HepG2 (cell line): ENCODE measurements around the gene DSTYK. TPM values are rescaled to one million over a fixed set of nuclear protein-coding genes. Genes with fewer than 3 reads are reported as not detected.

Experiments
- ATAC-seq: fragments of 200-7000 bp; cut with Tn5 transposase; 3 replicates; pipeline ENCODE4 v1.9.1; 2020; ENCODE audit warnings: mild to moderate bottlenecking, moderate library complexity
- BruUV-seq: library from RNA; stranded (reverse); fragments of 400-500 nt; replicated peaks from 2 replicates; lab custom pipeline; 2021; lab: Mats Ljungman, UMichigan
- CTCF ChIA-PET: fragments of 300-600 bp; formaldehyde crosslinking; extraction: SDS; loops from one replicate; lab custom pipeline; 2021; ENCODE audit warnings: low total read pairs, inconsistent platforms, low intra/inter-chr PET ratio; lab: Yijun Ruan, JAX
- POLR2A ChIA-PET: fragments of 350-600 bp; sonication (Branson Sonifier 250); formaldehyde crosslinking; loops from one replicate; lab custom pipeline; 2020; ENCODE audit warnings: antibody characterized with exemption, inconsistent platforms; lab: Yijun Ruan, JAX
- DNase-seq: peaks from one replicate; pipeline ENCODE4 v3.0.0-alpha.2; 2015; ENCODE audit warnings: low spot score
- FAIRE-seq: peaks from 3 replicates; lab custom pipeline; 2011; peaks lifted over from hg19 to GRCh38; lab: Jason Lieb, UNC
- H2AFZ ChIP-seq: one replicate; pipeline ENCODE4 v1.6.1; 2011; ENCODE audit warnings: low read length, inconsistent platforms
- H3K27ac ChIP-seq: fragments of 300-600 bp; 3 replicates; pipeline ENCODE4 v1.8.0; 2011; ENCODE audit warnings: mixed run types, mild to moderate bottlenecking, mixed read lengths, low read length, inconsistent platforms; ENCODE audit not compliant: insufficient read depth; ENCODE audit errors: extremely low read length
- H3K27me3 ChIP-seq, 2 experiments: fragments of 200-600 bp in 1 of 2; 2 replicates in 1 of 2; 3 replicates in 1 of 2; pipeline versions ENCODE4 v1.6.0 to v1.8.0; 2011; ENCODE audit warnings: low read length in 2 of 2, mild to moderate bottlenecking in 2 of 2, moderate library complexity in 2 of 2, inconsistent platforms in 1 of 2; ENCODE audit not compliant: insufficient read depth in 2 of 2, control insufficient read depth in 1 of 2
- H3K36me3 ChIP-seq, 2 experiments: fragments of 200-600 bp in 1 of 2; replicated peaks in 1 of 2; 2 replicates in 1 of 2; 3 replicates in 1 of 2; pipeline versions ENCODE4 v1.5.1 to v1.8.0; 2011; ENCODE audit warnings: low read length in 2 of 2, inconsistent platforms in 1 of 2; ENCODE audit not compliant: insufficient read depth in 2 of 2, control insufficient read depth in 1 of 2
- H3K4me1 ChIP-seq: 2 replicates; pipeline ENCODE4 v1.5.1; 2012; ENCODE audit warnings: low read length, inconsistent platforms; ENCODE audit not compliant: insufficient read depth
- H3K4me2 ChIP-seq: 2 replicates; pipeline ENCODE4 v1.6.0; 2011; ENCODE audit warnings: low read depth, low read length, inconsistent platforms
- H3K4me3 ChIP-seq, 3 experiments: fragments of 200-600 bp in 1 of 3; sonication (generic), shearing (Covaris generic) in 1 of 3; replicated peaks in 1 of 3; 2 replicates each; pipeline ENCODE4 v1.5.1; 2011 to 2016; ENCODE audit warnings: low read length in 3 of 3, inconsistent platforms in 2 of 3, low read depth in 2 of 3, mild to moderate bottlenecking in 2 of 3, control low read depth in 1 of 3, mixed read lengths in 1 of 3; ENCODE audit not compliant: insufficient read depth in 1 of 3
- H3K79me2 ChIP-seq: one replicate; pipeline ENCODE4 v1.6.1; 2011; ENCODE audit warnings: low read length, inconsistent platforms; ENCODE audit not compliant: insufficient read depth
- H3K9ac ChIP-seq: 2 replicates; pipeline ENCODE4 v1.6.0; 2011; ENCODE audit warnings: mild to moderate bottlenecking, low read depth, low read length, inconsistent platforms; ENCODE audit not compliant: insufficient read depth
- H3K9me3 ChIP-seq: 2 replicates; pipeline ENCODE4 v1.5.1; 2012; ENCODE audit warnings: mild to moderate bottlenecking, low read length
- H4K20me1 ChIP-seq: 2 replicates; pipeline ENCODE4 v1.6.0; 2011; ENCODE audit warnings: inconsistent platforms, mild to moderate bottlenecking, low read length, moderate library complexity; ENCODE audit not compliant: insufficient read depth
- GLI4 ChIP-seq: sonication (generic); formaldehyde crosslinking; IDR thresholded peaks from 2 replicates; pipeline ENCODE4 v1.5.1; 2020; ENCODE audit warnings: missing genetic modification reagents, mild to moderate bottlenecking, moderate library complexity, borderline replicate concordance
- HES4 ChIP-seq: sonication (generic); formaldehyde crosslinking; IDR thresholded peaks from 2 replicates; pipeline ENCODE4 v1.9.0; 2021; ENCODE audit warnings: mild to moderate bottlenecking, missing genetic modification reagents, borderline replicate concordance
- KLF9 ChIP-seq: IDR thresholded peaks from 2 replicates; pipeline ENCODE4 v1.6.1; 2016; ENCODE audit warnings: low read depth
- NFYC ChIP-seq: IDR thresholded peaks from 2 replicates; pipeline ENCODE4 v1.6.1; 2016; ENCODE audit warnings: missing genetic modification reagents, missing compliant biosample characterization
- RFXAP ChIP-seq: sonication (generic); formaldehyde crosslinking; IDR thresholded peaks from 2 replicates; pipeline ENCODE4 v1.4.0; 2020; ENCODE audit warnings: missing genetic modification reagents, borderline replicate concordance
- SP140L ChIP-seq: sonication (generic); formaldehyde crosslinking; IDR thresholded peaks from 2 replicates; pipeline ENCODE4 v1.4.0; 2020; ENCODE audit warnings: missing genetic modification reagents, borderline replicate concordance
- ZBTB7A ChIP-seq: sonication (generic); formaldehyde crosslinking; IDR thresholded peaks from 2 replicates; pipeline ENCODE4 v1.8.0; 2022; ENCODE audit warnings: mild to moderate bottlenecking, missing genetic modification reagents
- ZNF264 ChIP-seq: sonication (generic); formaldehyde crosslinking; IDR thresholded peaks from 2 replicates; pipeline ENCODE4 v1.4.0; 2020; ENCODE audit warnings: missing genetic modification reagents
- ZNF33B ChIP-seq: sonication (generic); formaldehyde crosslinking; IDR thresholded peaks from 2 replicates; pipeline ENCODE4 v1.5.1; 2020; ENCODE audit warnings: mild to moderate bottlenecking, missing genetic modification reagents
- ZNF670 ChIP-seq: sonication (generic); formaldehyde crosslinking; IDR thresholded peaks from 2 replicates; pipeline ENCODE4 v1.8.0; 2022; ENCODE audit warnings: mild to moderate bottlenecking, missing genetic modification reagents, borderline replicate concordance
- ZNF746 ChIP-seq: sonication (generic); formaldehyde crosslinking; IDR thresholded peaks from 2 replicates; pipeline ENCODE4 v1.8.0; 2022; ENCODE audit warnings: mild to moderate bottlenecking, missing genetic modification reagents
- WGBS: methylation state at CpG from one replicate; pipeline ENCODE4 v1.1.6; 2017; ENCODE audit warnings: low lambda C conversion rate; 5-methylcytosine and 5-hydroxymethylcytosine counted together
- in situ Hi-C: cut with HindIII; loops from 2 replicates; pipeline ENCODE4 v1.10.0; 2017; ENCODE audit warnings: low pct_unique_long_range_greater_than_20kb; ENCODE audit not compliant: extremely low pct_ligation_motif_present
- intact Hi-C: fragments of 100-400 bp; cut with micrococcal nuclease; formaldehyde crosslinking; loops from one replicate; pipeline ENCODE4 v1.10.0; 2022; ENCODE audit not compliant: unreplicated experiment
- polyA plus RNA-seq, 8 experiments: library from polyadenylated mRNA; depleted of rRNA in 3 of 8; stranded (reverse) in 7 of 8; unstranded in 1 of 8; fragments of >200 nt; fragmentation: Illumina TruSeq in 4 of 8; extraction: Trizol in 4 of 8; gene quantifications; 2 replicates each; pipeline versions ENCODE4 v1.2.1 to v1.2.3, GENCODE V29; 2011 to 2016; ENCODE audit warnings: low read depth in 4 of 8, missing spikeins in 1 of 8, mixed read lengths in 1 of 8; ENCODE audit not compliant: insufficient read depth in 1 of 8
- total RNA-seq, 5 experiments: library from RNA; depleted of rRNA; stranded (reverse); fragments of >200 nt; fragmentation: Illumina TruSeq; extraction: Trizol; gene quantifications; 2 replicates each; pipeline ENCODE4 v1.2.3, GENCODE V29; 2016; ENCODE audit warnings: low read depth in 1 of 5
- TF ChIP-seq, protein P1 (sequence below): sonication (generic); formaldehyde crosslinking; IDR thresholded peaks from 2 replicates; pipeline ENCODE4 v1.5.0; 2020; ENCODE audit warnings: mild to moderate bottlenecking, missing genetic modification reagents, moderate library complexity
- TF ChIP-seq, protein P2 (sequence below): fragments of 450-650 bp; IDR thresholded peaks from 2 replicates; pipeline ENCODE4 v1.6.1; 2017

DSTYK gene
- total and polyA plus RNA-seq, 2 of the 13 experiments (the other 11 are each of a cell fraction or from before 2014, with no cell fraction given) = 2.6 to 4.8 TPM

DNA sequence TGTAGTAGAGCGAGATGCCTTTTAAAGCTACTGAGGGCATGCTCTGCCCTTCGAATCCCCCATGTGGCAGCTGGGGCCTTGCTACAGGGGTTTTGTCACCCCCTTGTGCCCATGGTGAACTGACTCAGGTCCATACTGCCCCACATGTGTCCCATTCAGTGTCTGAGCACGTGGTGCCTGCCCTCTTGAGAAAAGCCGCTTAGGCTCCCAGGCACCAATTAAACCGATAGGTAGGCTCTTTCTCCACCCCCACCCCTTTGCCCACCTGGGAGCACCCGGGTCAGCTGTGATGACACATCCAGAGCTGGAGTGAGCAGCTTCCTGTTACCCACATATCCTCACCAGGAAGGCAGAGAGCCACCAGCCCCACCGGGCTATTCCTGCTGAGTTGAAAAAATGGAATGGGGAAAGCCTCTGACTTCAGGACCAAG, 46.8 kb upstream of the DSTYK start:
- intact Hi-C loops = loop anchor here (5.0 kb wide), 1 partner anchor 136 kb away; the partner anchor contains the start of gene RBBP5
- no peak for DNase-seq
- Histone ChIP-seq H3K27ac (no peak overlapping the region), H3K4me2 (peak overlapping the region; percentile 49), H3K79me2 (no peaks in the 10 kb centered on the region), H3K9ac (no peak overlapping the region), H4K20me1 (no peaks in the 10 kb centered on the region), H3K36me3 (no peaks in the 10 kb centered on the region), H2AFZ (no peak overlapping the region), H3K4me3 (no peak overlapping the region), H3K4me1 (peaks cover 22% of the 10 kb centered on the region), H3K27me3 (peaks cover 3 to 48% of the 10 kb centered on the region in 2 experiments), H3K9me3 (no peaks in the 10 kb centered on the region)
- BruUV-seq = no TSS peak
- TF ChIP-seq ZBTB7A (CRISPR knock-in tag) (no peak), ZNF33B (CRISPR knock-in tag) (no peak), KLF9 (CRISPR knock-in tag) (no peak)
- TF ChIP-seq, protein P1, sequence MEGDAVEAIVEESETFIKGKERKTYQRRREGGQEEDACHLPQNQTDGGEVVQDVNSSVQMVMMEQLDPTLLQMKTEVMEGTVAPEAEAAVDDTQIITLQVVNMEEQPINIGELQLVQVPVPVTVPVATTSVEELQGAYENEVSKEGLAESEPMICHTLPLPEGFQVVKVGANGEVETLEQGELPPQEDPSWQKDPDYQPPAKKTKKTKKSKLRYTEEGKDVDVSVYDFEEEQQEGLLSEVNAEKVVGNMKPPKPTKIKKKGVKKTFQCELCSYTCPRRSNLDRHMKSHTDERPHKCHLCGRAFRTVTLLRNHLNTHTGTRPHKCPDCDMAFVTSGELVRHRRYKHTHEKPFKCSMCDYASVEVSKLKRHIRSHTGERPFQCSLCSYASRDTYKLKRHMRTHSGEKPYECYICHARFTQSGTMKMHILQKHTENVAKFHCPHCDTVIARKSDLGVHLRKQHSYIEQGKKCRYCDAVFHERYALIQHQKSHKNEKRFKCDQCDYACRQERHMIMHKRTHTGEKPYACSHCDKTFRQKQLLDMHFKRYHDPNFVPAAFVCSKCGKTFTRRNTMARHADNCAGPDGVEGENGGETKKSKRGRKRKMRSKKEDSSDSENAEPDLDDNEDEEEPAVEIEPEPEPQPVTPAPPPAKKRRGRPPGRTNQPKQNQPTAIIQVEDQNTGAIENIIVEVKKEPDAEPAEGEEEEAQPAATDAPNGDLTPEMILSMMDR (CRISPR knock-in tag) = no peak
- in situ Hi-C loops = loop anchor here (5.0 to 10.0 kb wide), 2 partner anchors 193 to 281 kb away; no protein-coding TSS in a partner anchor
- CTCF ChIA-PET = no interaction called here
- no peak for FAIRE-seq
- ATAC-seq = no peak
- WGBS = 18% methylated on average over 5 of the region's 7 CpGs
- POLR2A ChIA-PET = no interaction called here

DNA sequence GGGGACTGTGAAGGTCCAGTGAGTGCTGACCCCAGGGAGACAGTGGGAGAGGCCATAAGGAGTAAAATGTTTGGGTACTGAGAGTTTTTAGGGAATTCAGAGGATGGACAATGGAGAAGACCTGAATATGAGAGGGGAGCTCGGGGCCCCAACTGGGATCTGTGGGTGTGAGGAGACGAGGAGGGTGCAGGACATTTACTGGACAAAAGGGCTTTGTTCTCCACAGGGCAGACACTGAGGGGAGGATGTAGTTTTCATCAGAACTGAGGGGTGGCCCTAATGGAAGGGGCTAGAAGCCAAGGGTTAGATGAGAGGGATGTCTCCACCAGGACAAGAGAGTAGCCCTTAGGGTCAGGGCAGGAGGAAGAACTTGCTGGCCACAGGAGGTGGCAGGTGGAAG, 46.2 kb upstream of the DSTYK start:
- Histone ChIP-seq H2AFZ (no peak overlapping the region), H3K27ac (no peak overlapping the region), H4K20me1 (no peaks in the 10 kb centered on the region), H3K27me3 (peaks cover 3 to 46% of the 10 kb centered on the region in 2 experiments; a peak in 4 of 5 replicates), H3K4me2 (no peak overlapping the region), H3K36me3 (no peaks in the 10 kb centered on the region), H3K4me1 (peaks cover 22% of the 10 kb centered on the region), H3K4me3 (no peak overlapping the region), H3K9me3 (no peaks in the 10 kb centered on the region), H3K79me2 (no peaks in the 10 kb centered on the region), H3K9ac (no peak overlapping the region)
- 10% methylated on average over 2 of the region's 2 CpGs for WGBS
- DNase-seq = no peak
- no TSS peak for BruUV-seq
- no peak for ATAC-seq
- POLR2A ChIA-PET = no interaction called here
- in situ Hi-C loops = loop anchor here (5.0 to 10.0 kb wide), 2 partner anchors 193 to 280 kb away; no protein-coding TSS in a partner anchor
- no peak for TF ChIP-seq ZNF746 (CRISPR knock-in tag)
- TF ChIP-seq ZNF264 = no peak
- no peak for TF ChIP-seq HES4 (CRISPR knock-in tag)
- no peak for TF ChIP-seq SP140L (CRISPR knock-in tag)
- TF ChIP-seq, protein P2, sequence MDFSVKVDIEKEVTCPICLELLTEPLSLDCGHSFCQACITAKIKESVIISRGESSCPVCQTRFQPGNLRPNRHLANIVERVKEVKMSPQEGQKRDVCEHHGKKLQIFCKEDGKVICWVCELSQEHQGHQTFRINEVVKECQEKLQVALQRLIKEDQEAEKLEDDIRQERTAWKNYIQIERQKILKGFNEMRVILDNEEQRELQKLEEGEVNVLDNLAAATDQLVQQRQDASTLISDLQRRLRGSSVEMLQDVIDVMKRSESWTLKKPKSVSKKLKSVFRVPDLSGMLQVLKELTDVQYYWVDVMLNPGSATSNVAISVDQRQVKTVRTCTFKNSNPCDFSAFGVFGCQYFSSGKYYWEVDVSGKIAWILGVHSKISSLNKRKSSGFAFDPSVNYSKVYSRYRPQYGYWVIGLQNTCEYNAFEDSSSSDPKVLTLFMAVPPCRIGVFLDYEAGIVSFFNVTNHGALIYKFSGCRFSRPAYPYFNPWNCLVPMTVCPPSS = no peak
- TF ChIP-seq NFYC = no peak
- no peak for TF ChIP-seq ZNF670 (CRISPR knock-in tag)
- no peak for TF ChIP-seq RFXAP
- no peak for TF ChIP-seq GLI4 (CRISPR knock-in tag)
- no peak for FAIRE-seq
- CTCF ChIA-PET = no interaction called here
- intact Hi-C loops = loop anchor here (2.0 to 5.0 kb wide), 3 partner anchors 67 to 197 kb away; partner anchors contain the start of gene RBBP5
